Epithelial cell of proximal tubule (primary cell): Measurements from ENCODE around the gene ABCC10. TPM values are rescaled to one million over a fixed set of nuclear protein-coding genes. Genes with fewer than 3 reads are reported as not detected.
"Not testable (repeated sequence)": the region's sequence is repeated elsewhere in the genome, so short reads cannot be mapped to it uniquely, and the experiment has no call there.

Source experiments
- DNase-seq: peaks from one replicate; pipeline ENCODE4 v3.0.0-alpha.2; 2011; ENCODE audit warnings: low read depth
- H3K4me3 ChIP-seq: 2 replicates; pipeline ENCODE4 v1.5.1; 2011; ENCODE audit warnings: low read depth, mild to moderate bottlenecking, low read length
- CTCF ChIP-seq: conservative IDR thresholded peaks from 2 replicates; pipeline ENCODE4 v1.5.1; 2012; ENCODE audit warnings: low read depth, mild to moderate bottlenecking, low read length
- total RNA-seq: library from RNA; depleted of rRNA; stranded (reverse); fragments of >200 nt; gene quantifications from 2 replicates; pipeline ENCODE4 v1.2.3, GENCODE V29; 2015

ABCC10 gene
- total RNA-seq, 1 donor from 2014 or later, result 19.6 TPM

- DNase-seq, result no peak
- H3K4me3 ChIP-seq, result no peak overlapping the region
- TF ChIP-seq CTCF, result no peak
Measured at GRCh38 chr6:43465948-43466347, 38.6 kb downstream of the ABCC10 start.

- not testable (repeated sequence) for H3K4me3 ChIP-seq, DNase-seq
Measured at GRCh38 chr6:43467265-43467664, 39.9 kb downstream of the ABCC10 start.

- no peak for DNase-seq
- no peak for TF ChIP-seq CTCF
- no peak overlapping the region for H3K4me3 ChIP-seq
Measured at GRCh38 chr6:43467752-43468151, 40.4 kb downstream of the ABCC10 start.

GRCh38 chr6:43468240-43468639 lies 40.9 kb downstream of the ABCC10 start:
- no peak for DNase-seq
- no peak overlapping the region for H3K4me3 ChIP-seq
- TF ChIP-seq CTCF, result no peak

GRCh38 chr6:43468748-43469681 lies 41.7 kb downstream of the ABCC10 start:
- DNase-seq, result no peak
- no peak for TF ChIP-seq CTCF
- no peak overlapping the region for H3K4me3 ChIP-seq

- TF ChIP-seq CTCF, result no peak
- H3K4me3 ChIP-seq, result no peak overlapping the region
- DNase-seq, result no peak
Measured at GRCh38 chr6:43469947-43470346, 42.6 kb downstream of the ABCC10 start.

- no peak for TF ChIP-seq CTCF
- H3K4me3 ChIP-seq, result no peak overlapping the region
- no peak for DNase-seq
Measured at GRCh38 chr6:43471399-43471798, 44.1 kb downstream of the ABCC10 start.
